H1 (cell line): Measurements from ENCODE around the gene GABRG3. TPM values are rescaled to one million over a fixed set of nuclear protein-coding genes. Genes with fewer than 3 reads are reported as not detected.

ENCODE experiments used
- CTCF ChIA-PET: fragments of 300-600 bp; sonication (Branson Sonifier 250); formaldehyde crosslinking; loops from one replicate; lab custom pipeline; 2021; ENCODE audit not compliant: partially characterized antibody; lab: Charles Lee
- POLR2A ChIA-PET: fragments of 300-600 bp; sonication (Branson Sonifier 250); formaldehyde crosslinking; loops from one replicate; lab custom pipeline; 2021; ENCODE audit warnings: inconsistent platforms; ENCODE audit not compliant: partially characterized antibody; lab: Charles Lee
- DNase-seq, 2 experiments: peaks; one replicate each; pipeline versions ENCODE4 v3.0.0 to v3.0.0-alpha.2; 2010 to 2022; ENCODE audit warnings: low spot score in 2 of 2, low read depth in 1 of 2, mixed read lengths in 1 of 2
- FAIRE-seq: peaks from 2 replicates; lab custom pipeline; 2011; peaks lifted over from hg19 to GRCh38; lab: Jason Lieb, UNC
- H2AFZ ChIP-seq: 2 replicates; pipeline ENCODE4 v1.8.1; 2012; ENCODE audit warnings: low read length, inconsistent platforms
- H2AK5ac ChIP-seq: 2 replicates; pipeline ENCODE4 v1.6.1; 2013; ENCODE audit warnings: low read depth, low read length
- H2BK120ac ChIP-seq: replicated peaks from 2 replicates; pipeline ENCODE3; 2013; ENCODE audit warnings: low read depth, low read length, inconsistent platforms
- H2BK12ac ChIP-seq: 2 replicates; pipeline ENCODE4 v1.6.1; 2013; ENCODE audit warnings: low read depth, low read length
- H2BK15ac ChIP-seq: 2 replicates; pipeline ENCODE4 v1.6.1; 2013; ENCODE audit warnings: low read length
- H2BK20ac ChIP-seq: 2 replicates; pipeline ENCODE4 v1.6.1; 2013; ENCODE audit warnings: low read length
- H2BK5ac ChIP-seq: 2 replicates; pipeline ENCODE4 v1.6.1; 2013; ENCODE audit warnings: low read depth, low read length
- H3K14ac ChIP-seq: 2 replicates; pipeline ENCODE4 v1.6.1; 2013; ENCODE audit warnings: inconsistent platforms; ENCODE audit not compliant: insufficient read length
- H3K18ac ChIP-seq: 2 replicates; pipeline ENCODE4 v1.6.1; 2013; ENCODE audit warnings: low read length; ENCODE audit errors: extremely low read depth
- H3K23ac ChIP-seq: 2 replicates; pipeline ENCODE4 v1.6.1; 2013; ENCODE audit warnings: inconsistent platforms; ENCODE audit not compliant: insufficient read length
- H3K23me2 ChIP-seq: 2 replicates; pipeline ENCODE4 v1.6.1; 2013; ENCODE audit warnings: low read depth, low read length
- H3K27ac ChIP-seq: 2 replicates; pipeline ENCODE4 v1.6.1; 2011; ENCODE audit warnings: low read depth, low read length, inconsistent platforms
- H3K27me3 ChIP-seq, 4 experiments: replicated peaks in 1 of 4; 1 replicate in 1 of 4; 2 replicates in 3 of 4; pipeline versions ENCODE4 v1.6.1 to v1.8.1; 2011 to 2013; ENCODE audit warnings: low read length in 3 of 4, mild to moderate bottlenecking in 3 of 4, inconsistent platforms in 2 of 4, mixed read lengths in 2 of 4, moderate library complexity in 1 of 4; ENCODE audit not compliant: control insufficient read depth in 3 of 4, insufficient read depth in 3 of 4; ENCODE audit errors: extremely low read depth in 1 of 4
- H3K36me3 ChIP-seq, 4 experiments: 2 replicates each; pipeline versions ENCODE4 v1.6.1 to v1.8.1; 2011 to 2013; ENCODE audit warnings: mild to moderate bottlenecking in 4 of 4, low read length in 3 of 4, moderate library complexity in 2 of 4, control low read depth in 1 of 4, inconsistent platforms in 1 of 4; ENCODE audit not compliant: insufficient read depth in 4 of 4, control insufficient read depth in 2 of 4
- H3K4ac ChIP-seq: replicated peaks from 2 replicates; pipeline ENCODE3; 2013; ENCODE audit warnings: low read length, low read depth, mixed read lengths, inconsistent platforms; ENCODE audit not compliant: insufficient read length
- H3K4me1 ChIP-seq, 4 experiments: replicated peaks in 1 of 4; 1 replicate in 1 of 4; 2 replicates in 3 of 4; pipeline versions ENCODE4 v1.6.1 to v1.8.1; 2011 to 2013; ENCODE audit warnings: low read length in 3 of 4, inconsistent platforms in 2 of 4, mixed read lengths in 1 of 4; ENCODE audit not compliant: insufficient read depth in 4 of 4, control insufficient read depth in 3 of 4
- H3K4me2 ChIP-seq, 2 experiments: 2 replicates each; pipeline versions ENCODE4 v1.6.1 to v1.8.1; 2011 to 2013; ENCODE audit warnings: low read depth in 2 of 2, low read length in 2 of 2, control low read depth in 1 of 2, inconsistent platforms in 1 of 2, mild to moderate bottlenecking in 1 of 2; ENCODE audit not compliant: insufficient read depth in 1 of 2
- H3K4me3 ChIP-seq, 4 experiments: fragments of 200-600, 300-600 bp in 1 of 4; sonication (generic), shearing (Covaris generic), sonication (Bioruptor Twin) in 1 of 4; 2 replicates each; pipeline versions ENCODE4 v1.5.1 to v1.8.1; 2011 to 2016; ENCODE audit warnings: low read length in 4 of 4, low read depth in 3 of 4, control low read depth in 2 of 4, inconsistent platforms in 2 of 4, mild to moderate bottlenecking in 2 of 4, mixed read lengths in 1 of 4, moderate library complexity in 1 of 4; ENCODE audit not compliant: insufficient read depth in 2 of 4; ENCODE audit errors: extremely low read depth in 1 of 4
- H3K56ac ChIP-seq: replicated peaks from 2 replicates; pipeline ENCODE3; 2013; ENCODE audit warnings: low read depth, mild to moderate bottlenecking, mixed read lengths, low read length, inconsistent platforms; ENCODE audit not compliant: insufficient read length
- H3K79me1 ChIP-seq: 2 replicates; pipeline ENCODE4 v1.6.1; 2013; ENCODE audit warnings: low read depth, low read length, control low read depth
- H3K79me2 ChIP-seq, 2 experiments: 2 replicates each; pipeline versions ENCODE4 v1.6.1 to v1.8.1; 2012 to 2013; ENCODE audit warnings: low read length in 2 of 2, mild to moderate bottlenecking in 2 of 2, inconsistent platforms in 1 of 2; ENCODE audit not compliant: insufficient read depth in 2 of 2, control insufficient read depth in 1 of 2
- H3K9ac ChIP-seq, 4 experiments: replicated peaks in 1 of 4; 1 replicate in 1 of 4; 2 replicates in 3 of 4; pipeline versions ENCODE4 v1.6.1 to v1.8.1; 2011 to 2013; ENCODE audit warnings: low read depth in 3 of 4, low read length in 3 of 4, control low read depth in 2 of 4, mild to moderate bottlenecking in 2 of 4, moderate library complexity in 2 of 4, inconsistent platforms in 1 of 4; ENCODE audit errors: extremely low read depth in 1 of 4
- H3K9me3 ChIP-seq, 2 experiments: 2 replicates each; pipeline versions ENCODE4 v1.6.1 to v1.8.1; 2012 to 2013; ENCODE audit warnings: mild to moderate bottlenecking in 2 of 2, moderate library complexity in 2 of 2, control low read depth in 1 of 2, inconsistent platforms in 1 of 2, low read depth in 1 of 2, low read length in 1 of 2, mixed read lengths in 1 of 2; ENCODE audit not compliant: insufficient read depth in 2 of 2
- H4K20me1 ChIP-seq, 2 experiments: replicated peaks in 1 of 2; 2 replicates each; pipeline versions ENCODE3 to v1.8.1; 2011 to 2013; ENCODE audit warnings: inconsistent platforms in 2 of 2, low read length in 2 of 2, mild to moderate bottlenecking in 1 of 2; ENCODE audit not compliant: insufficient read depth in 2 of 2, control insufficient read depth in 1 of 2
- H4K5ac ChIP-seq: 2 replicates; pipeline ENCODE4 v1.6.1; 2013; ENCODE audit warnings: low read length, low read depth, mixed read lengths, inconsistent platforms; ENCODE audit not compliant: insufficient read length
- H4K8ac ChIP-seq: 2 replicates; pipeline ENCODE4 v1.8.0; 2013; ENCODE audit warnings: mild to moderate bottlenecking, moderate library complexity, low read length, inconsistent platforms; ENCODE audit not compliant: insufficient read depth; ENCODE audit errors: extremely low read depth
- H4K91ac ChIP-seq: replicated peaks from 2 replicates; pipeline ENCODE3; 2013; ENCODE audit warnings: low read length, mixed read lengths, inconsistent platforms; ENCODE audit not compliant: insufficient read length
- GTF2F1 ChIP-seq: IDR thresholded peaks from 2 replicates; pipeline ENCODE4 v1.6.1; 2012; ENCODE audit warnings: low read depth, low read length, improper control_type of control experiment, borderline replicate concordance
- SIRT6 ChIP-seq: IDR thresholded peaks from one replicate; pipeline ENCODE4 v1.7.1; 2012; ENCODE audit warnings: low read length, inconsistent platforms
- TAF1 ChIP-seq: IDR thresholded peaks from 2 replicates; pipeline ENCODE4 v1.6.1; 2011; ENCODE audit warnings: mild to moderate bottlenecking, low read depth, low read length
- YY1 ChIP-seq: IDR thresholded peaks from 2 replicates; pipeline ENCODE4 v1.6.1; 2011; ENCODE audit warnings: low read depth, mild to moderate bottlenecking, low read length
- WGBS, 2 experiments: shearing (Covaris generic) in 1 of 2; methylation state at CpG; one replicate each; pipeline versions ENCODE4 v1.1.6 to v1.1.7; 2013 to 2015; ENCODE audit warnings: low lambda C conversion rate in 2 of 2, mixed read lengths in 2 of 2, inconsistent platforms in 1 of 2, low coverage in 1 of 2, missing lambda C conversion rate in 1 of 2; ENCODE audit not compliant: insufficient replicate concordance in 2 of 2, insufficient coverage in 1 of 2, insufficient read length in 1 of 2; ENCODE audit errors: extremely low coverage in 1 of 2, missing lambda C conversion rate in 1 of 2; 5-methylcytosine and 5-hydroxymethylcytosine counted together
- polyA plus RNA-seq, 7 experiments: library from polyadenylated mRNA; depleted of rRNA in 3 of 7; stranded (reverse) in 5 of 7; unstranded in 2 of 7; fragments of >200 nt in 5 of 7; fragments of 200-250 nt in 2 of 7; gene quantifications; 1 replicate in 5 of 7; 2 replicates in 1 of 7; 4 replicates in 1 of 7; pipeline versions ENCODE4 v1.2.1 to v1.2.3, GENCODE V29; 2011 to 2013; ENCODE audit warnings: missing spikeins in 2 of 7, mixed read lengths in 2 of 7
- total RNA-seq: library from RNA; stranded (reverse); fragmentation: NEBNext Ultra II Directional; extraction: Animal tissue kit (Norgen Biotek cat#: 25700); gene quantifications from 2 replicates; pipeline ENCODE4 v1.2.1, GENCODE V29; 2021

Gene GABRG3
- total and polyA plus RNA-seq, 2 of the 8 experiments (the other 6 are each of a cell fraction or from before 2014, with no cell fraction given), result 0.17 to 0.80 TPM

- H2BK12ac ChIP-seq, result no peak overlapping the region
- no peak for TF ChIP-seq TAF1
- no peak for TF ChIP-seq SIRT6
- no peak for TF ChIP-seq YY1
- no peak for TF ChIP-seq GTF2F1
- TF ChIP-seq, all 59 proteins: peak for 0
- Histone ChIP-seq H3K23me2 (no peaks in the 10 kb centered on the region), H3K27ac (no peak overlapping the region), H2BK15ac (no peak overlapping the region), H3K79me2 (no peaks in the 10 kb centered on the region), H3K9ac (no peak overlapping the region), H2AFZ (no peak overlapping the region), H3K4me2 (no peak overlapping the region), H4K20me1 (no peaks in the 10 kb centered on the region), H3K56ac (no peak overlapping the region), H2BK20ac (no peak overlapping the region), H3K79me1 (no peaks in the 10 kb centered on the region), H3K4me1 (peaks cover 5 to 10% (median 8%) of the 10 kb centered on the region in 4 experiments; a peak in 6 of 7 replicates), H2BK120ac (no peak overlapping the region), H4K5ac (no peak overlapping the region), H3K9me3 (no peaks in the 10 kb centered on the region), H4K91ac (no peak overlapping the region), H3K36me3 (no peaks in the 10 kb centered on the region), H3K14ac (no peak overlapping the region), H3K4ac (no peak overlapping the region), H2BK5ac (no peak overlapping the region), H3K18ac (0 out of 2 replicates have a peak overlapping the region, but pooled peaks have one; percentile 9), H4K8ac (no peak overlapping the region; the same call in 1 of the 2 replicates), H2AK5ac (no peak overlapping the region), H3K27me3 (no peaks in the 10 kb centered on the region), H3K23ac (no peak overlapping the region), H3K4me3 (no peak overlapping the region)
- 95% methylated on average over 10 of the region's 10 CpGs; no CpG with 5 or more reads in 1 of the 2 experiments for WGBS, 2 experiments
- ChIA-PET POLR2A (no interaction called here), CTCF (interaction anchor here (0.9 to 1.4 kb wide), 4 partner anchors 15 to 191 kb away, joined by 3 to 4 read pairs (median 4); no protein-coding TSS in a partner anchor)
- DNase-seq (no peak), FAIRE-seq (no peak)
Observed at GRCh38 chr15:27167738-27168137, 196.8 kb downstream of the GABRG3 start.
